Measurements from ENCODE around the gene SLC9A3. TPM values are rescaled to one million over a fixed set of nuclear protein-coding genes. Genes with fewer than 3 reads are reported as not detected.

SLC9A3 gene
- total and polyA plus RNA-seq, 2 of the 13 experiments (the other 11 are each of a cell fraction or from before 2014, with no cell fraction given) = 1.5 to 1.8 TPM

GRCh38 chr5:509611-510185 is 14.6 kb downstream of the SLC9A3 start (continued):
- TF ChIP-seq ARID5B (CRISPR knock-in tag; IDR thresholded peaks at IDR 0.05) (no peak), ZNF232 (CRISPR knock-in tag; IDR thresholded peaks at IDR 0.05; ENCODE audit: borderline replicate concordance) (no peak), BCLAF1 (IDR thresholded peaks at IDR 0.05) (no peak), ZNF777 (CRISPR knock-in tag; IDR thresholded peaks at IDR 0.05) (no peak), KIAA2018 (CRISPR knock-in tag; IDR thresholded peaks at IDR 0.05; ENCODE audit: borderline replicate concordance) (no peak), HCFC1 (IDR thresholded peaks at IDR 0.05; ENCODE audit: low read depth, low read length) (no peak), SNRNP70 (IDR thresholded peaks at IDR 0.05; ENCODE audit: low read depth, low read length) (no peak), ZFP36L2 (CRISPR knock-in tag; IDR thresholded peaks at IDR 0.05) (no peak), SP5 (CRISPR knock-in tag; IDR thresholded peaks at IDR 0.05; ENCODE audit: borderline replicate concordance, low read depth) (no peak), GZF1 (CRISPR knock-in tag; IDR thresholded peaks at IDR 0.05) (no peak)

All from HepG2 (cell line).